Mucosa of stomach (tissue), 1 donor: ENCODE measurements around the gene CNGA2.

Source experiments
- H3K27me3 ChIP-seq: one replicate; pipeline ENCODE4 v1.7.0; 2013; ENCODE audit warnings: mild to moderate bottlenecking, low read length; ENCODE audit not compliant: control insufficient read depth, insufficient read depth
- H3K36me3 ChIP-seq: one replicate; pipeline ENCODE4 v1.7.0; 2013; ENCODE audit warnings: low read length; ENCODE audit not compliant: control insufficient read depth, insufficient read depth
- H3K4me1 ChIP-seq: one replicate; pipeline ENCODE4 v1.7.0; 2013; ENCODE audit warnings: mild to moderate bottlenecking, low read length; ENCODE audit not compliant: control insufficient read depth, insufficient read depth
- H3K4me3 ChIP-seq: one replicate; pipeline ENCODE4 v1.7.0; 2013; ENCODE audit warnings: low read length
- H3K9ac ChIP-seq: one replicate; pipeline ENCODE4 v1.7.0; 2013; ENCODE audit warnings: mild to moderate bottlenecking, low read length, moderate library complexity
- H3K9me3 ChIP-seq: one replicate; pipeline ENCODE4 v1.7.0; 2013; ENCODE audit warnings: mild to moderate bottlenecking, low read length, moderate library complexity; ENCODE audit not compliant: control insufficient read depth
- donor health status: Pancreatic carcinoma.

The CNGA2 gene

GRCh38 chrX:151738751-151739150 is 4.2 kb downstream of the CNGA2 start:
- Histone ChIP-seq H3K36me3 (no peaks in the 10 kb centered on the region), H3K4me3 (no peak overlapping the region), H3K9ac (no peak overlapping the region), H3K4me1 (no peaks in the 10 kb centered on the region), H3K9me3 (no peaks in the 10 kb centered on the region), H3K27me3 (no peaks in the 10 kb centered on the region)

- H3K4me3 ChIP-seq = no peak overlapping the region
- no peaks in the 10 kb centered on the region for H3K36me3 ChIP-seq
- H3K9ac ChIP-seq = no peak overlapping the region
- no peaks in the 10 kb centered on the region for H3K4me1 ChIP-seq
- H3K9me3 ChIP-seq = no peaks in the 10 kb centered on the region
- H3K27me3 ChIP-seq = no peaks in the 10 kb centered on the region
Measured at GRCh38 chrX:151741606-151742005, 7.1 kb downstream of the CNGA2 start.

GRCh38 chrX:151742311-151742710 is 7.8 kb downstream of the CNGA2 start:
- H3K27me3 ChIP-seq = no peaks in the 10 kb centered on the region
- no peaks in the 10 kb centered on the region for H3K36me3 ChIP-seq
- H3K4me1 ChIP-seq = no peaks in the 10 kb centered on the region
- H3K9ac ChIP-seq = no peak overlapping the region
- H3K9me3 ChIP-seq = no peaks in the 10 kb centered on the region
- H3K4me3 ChIP-seq = no peak overlapping the region

GRCh38 chrX:151743651-151744470 is 9.3 kb downstream of the CNGA2 start:
- no peak overlapping the region for H3K9ac ChIP-seq
- no peaks in the 10 kb centered on the region for H3K27me3 ChIP-seq
- H3K4me3 ChIP-seq = no peak overlapping the region
- H3K36me3 ChIP-seq = no peaks in the 10 kb centered on the region
- H3K9me3 ChIP-seq = no peaks in the 10 kb centered on the region
- H3K4me1 ChIP-seq = no peaks in the 10 kb centered on the region

- Histone ChIP-seq H3K36me3 (no peaks in the 10 kb centered on the region), H3K4me1 (no peaks in the 10 kb centered on the region), H3K27me3 (no peaks in the 10 kb centered on the region), H3K9me3 (no peaks in the 10 kb centered on the region), H3K4me3 (no peak overlapping the region), H3K9ac (no peak overlapping the region)
Measured at GRCh38 chrX:151745651-151746050, 11.1 kb downstream of the CNGA2 start.

- no peaks in the 10 kb centered on the region for H3K9me3 ChIP-seq
- H3K9ac ChIP-seq = no peak overlapping the region
- H3K36me3 ChIP-seq = no peaks in the 10 kb centered on the region
- H3K27me3 ChIP-seq = no peaks in the 10 kb centered on the region
- no peaks in the 10 kb centered on the region for H3K4me1 ChIP-seq
- H3K4me3 ChIP-seq = no peak overlapping the region
Measured at GRCh38 chrX:151746502-151746901, 12.0 kb downstream of the CNGA2 start.

GRCh38 chrX:151750511-151750910 is 16.0 kb downstream of the CNGA2 start:
- Histone ChIP-seq H3K9ac (no peak overlapping the region), H3K36me3 (no peaks in the 10 kb centered on the region), H3K9me3 (no peaks in the 10 kb centered on the region), H3K27me3 (no peaks in the 10 kb centered on the region), H3K4me3 (no peak overlapping the region), H3K4me1 (no peaks in the 10 kb centered on the region)

- H3K36me3 ChIP-seq = no peaks in the 10 kb centered on the region
- H3K4me3 ChIP-seq = no peak overlapping the region
- H3K4me1 ChIP-seq = no peaks in the 10 kb centered on the region
- no peaks in the 10 kb centered on the region for H3K27me3 ChIP-seq
- H3K9me3 ChIP-seq = no peaks in the 10 kb centered on the region
- no peak overlapping the region for H3K9ac ChIP-seq
Measured at GRCh38 chrX:151752847-151753246, 18.3 kb downstream of the CNGA2 start.

GRCh38 chrX:151753313-151754046 is 18.9 kb downstream of the CNGA2 start:
- Histone ChIP-seq H3K9ac (no peak overlapping the region), H3K36me3 (no peaks in the 10 kb centered on the region), H3K27me3 (no peaks in the 10 kb centered on the region), H3K4me3 (no peak overlapping the region), H3K9me3 (no peaks in the 10 kb centered on the region), H3K4me1 (no peaks in the 10 kb centered on the region)

GRCh38 chrX:151754047-151754429 is 19.5 kb downstream of the CNGA2 start:
- Histone ChIP-seq H3K9me3 (no peaks in the 10 kb centered on the region), H3K9ac (no peak overlapping the region), H3K36me3 (no peaks in the 10 kb centered on the region), H3K4me3 (no peak overlapping the region), H3K4me1 (no peaks in the 10 kb centered on the region), H3K27me3 (no peaks in the 10 kb centered on the region)

GRCh38 chrX:151754641-151755215 is 20.2 kb downstream of the CNGA2 start:
- H3K27me3 ChIP-seq = no peaks in the 10 kb centered on the region
- H3K36me3 ChIP-seq = no peaks in the 10 kb centered on the region
- H3K9ac ChIP-seq = no peak overlapping the region
- no peaks in the 10 kb centered on the region for H3K9me3 ChIP-seq
- H3K4me1 ChIP-seq = no peaks in the 10 kb centered on the region
- H3K4me3 ChIP-seq = no peak overlapping the region

- H3K9ac ChIP-seq = no peak overlapping the region
- H3K36me3 ChIP-seq = no peaks in the 10 kb centered on the region
- no peaks in the 10 kb centered on the region for H3K9me3 ChIP-seq
- H3K4me1 ChIP-seq = no peaks in the 10 kb centered on the region
- H3K27me3 ChIP-seq = no peaks in the 10 kb centered on the region
- no peak overlapping the region for H3K4me3 ChIP-seq
Measured at GRCh38 chrX:151759041-151759708, 24.6 kb downstream of the CNGA2 start.
